GM21381 (cell line): Measurements from ENCODE around the gene RALGPS2.

ENCODE experiments used
- ATAC-seq: cut with Tn5 transposase; IDR thresholded peaks from one replicate; pipeline ENCODE4 v1.9.1; 2021; ENCODE audit warnings: mild to moderate bottlenecking, moderate library complexity; ENCODE audit not compliant: unreplicated experiment

RALGPS2 gene

DNA sequence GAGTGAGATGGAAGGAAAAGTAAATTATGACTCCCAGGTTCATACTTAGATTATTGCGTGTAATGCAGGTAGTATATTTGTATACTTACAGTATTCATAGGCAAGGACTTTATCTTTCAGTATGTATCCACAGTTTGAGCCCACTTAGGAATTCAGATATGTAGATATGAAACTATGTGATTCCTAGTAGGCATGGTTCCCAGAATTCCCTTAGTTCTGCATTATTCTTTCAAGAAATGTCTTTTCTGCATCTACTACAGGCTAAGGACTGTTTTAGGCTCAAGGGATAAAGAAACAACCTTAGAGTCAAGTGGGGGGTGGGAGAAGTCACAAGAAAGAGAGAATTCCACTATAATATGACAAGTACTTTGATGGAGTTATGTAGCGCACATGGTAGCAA is 132.1 kb downstream of the RALGPS2 start:
- ATAC-seq: no peak

- ATAC-seq: no peak
Measured at GRCh38 chr1:178862416-178862815, 137.4 kb downstream of the RALGPS2 start.

DNA sequence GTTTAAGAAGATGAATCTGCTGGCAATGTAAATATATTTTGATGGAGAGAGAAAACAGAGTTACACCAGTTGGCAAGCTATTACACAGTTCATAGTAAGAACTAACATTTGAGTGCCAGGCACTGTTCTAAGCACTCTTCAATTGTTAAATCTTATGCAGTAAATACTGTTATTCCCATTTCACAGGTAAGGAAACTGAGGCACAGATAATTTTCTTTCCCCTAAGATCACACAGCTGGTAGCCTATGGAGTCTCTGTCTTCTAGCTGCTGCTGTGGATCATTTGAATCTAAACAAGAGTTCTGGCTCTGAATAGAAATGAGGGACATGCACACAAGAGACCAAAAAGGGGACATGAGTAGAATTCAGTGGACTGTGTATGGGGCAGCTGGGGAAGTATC is 137.8 kb downstream of the RALGPS2 start:
- no peak for ATAC-seq

DNA sequence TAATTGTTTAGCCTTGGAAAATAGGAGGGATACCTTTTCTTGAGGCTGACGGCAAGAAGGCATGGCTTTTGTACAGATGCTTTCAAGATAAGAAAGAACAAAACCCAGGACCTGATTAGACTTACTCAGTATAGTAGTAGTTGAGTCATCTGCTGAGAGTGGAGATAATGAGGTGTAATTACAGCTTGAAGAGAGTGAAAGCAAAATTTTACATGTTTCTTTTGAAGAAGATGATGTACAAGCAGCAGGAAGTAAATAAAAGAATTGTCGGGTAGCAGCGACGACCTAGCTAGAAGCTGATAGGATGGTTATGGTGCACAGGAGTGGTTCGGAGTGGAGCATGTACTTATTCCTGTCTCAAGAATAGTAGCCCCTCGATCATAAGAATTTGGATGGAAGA is 139.3 kb downstream of the RALGPS2 start:
- ATAC-seq: no peak

DNA sequence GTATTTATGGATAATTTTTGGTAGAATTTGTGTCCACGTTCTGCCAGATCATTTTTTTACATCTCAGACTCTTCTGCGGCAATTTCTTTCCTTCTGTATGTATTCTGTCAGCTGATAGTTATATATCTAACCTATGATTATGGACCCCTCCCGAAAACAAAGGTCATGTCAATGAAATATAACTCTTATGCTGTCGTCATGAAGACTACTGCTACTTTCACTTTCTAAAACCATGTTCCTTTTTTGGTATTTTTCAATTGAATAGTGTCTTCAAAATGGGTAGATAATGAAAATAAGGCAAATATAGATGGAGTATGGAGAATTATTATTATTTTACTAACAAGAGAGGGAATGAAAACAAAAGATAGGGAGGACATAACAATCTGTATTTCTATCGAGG is 142.6 kb downstream of the RALGPS2 start:
- ATAC-seq: no peak

GRCh38 chr1:178868706-178869105 is 143.7 kb downstream of the RALGPS2 start:
- ATAC-seq: no peak

DNA sequence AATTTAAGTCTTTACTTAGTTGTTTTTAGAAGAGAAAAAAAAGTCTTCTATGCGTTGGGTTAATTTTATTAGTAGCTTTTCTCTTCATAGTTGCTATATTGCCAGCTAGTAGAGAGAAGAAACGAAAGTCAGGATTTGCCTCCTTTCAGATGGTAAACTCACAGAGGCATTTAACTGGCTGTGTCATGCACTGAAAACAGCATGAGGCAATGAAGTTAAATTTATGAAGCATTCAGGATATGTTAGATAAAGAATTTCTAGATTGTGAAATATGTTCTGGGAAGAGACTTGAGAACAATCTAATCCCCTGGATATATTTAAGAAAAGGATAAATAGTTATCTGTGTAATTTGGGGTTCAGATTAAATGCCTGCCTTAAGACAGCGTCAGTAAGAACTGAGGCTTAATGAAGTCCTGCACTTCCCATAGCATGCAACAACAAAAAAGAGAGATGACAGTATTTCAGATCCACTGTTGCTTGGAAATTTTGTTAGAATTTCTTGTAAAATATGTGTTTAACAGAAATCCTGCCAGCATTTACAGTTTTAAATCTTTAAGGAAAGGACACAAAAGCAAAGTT is 144.2 kb downstream of the RALGPS2 start:
- no peak for ATAC-seq

GRCh38 chr1:178870221-178870620 is 145.2 kb downstream of the RALGPS2 start:
- ATAC-seq: no peak

DNA sequence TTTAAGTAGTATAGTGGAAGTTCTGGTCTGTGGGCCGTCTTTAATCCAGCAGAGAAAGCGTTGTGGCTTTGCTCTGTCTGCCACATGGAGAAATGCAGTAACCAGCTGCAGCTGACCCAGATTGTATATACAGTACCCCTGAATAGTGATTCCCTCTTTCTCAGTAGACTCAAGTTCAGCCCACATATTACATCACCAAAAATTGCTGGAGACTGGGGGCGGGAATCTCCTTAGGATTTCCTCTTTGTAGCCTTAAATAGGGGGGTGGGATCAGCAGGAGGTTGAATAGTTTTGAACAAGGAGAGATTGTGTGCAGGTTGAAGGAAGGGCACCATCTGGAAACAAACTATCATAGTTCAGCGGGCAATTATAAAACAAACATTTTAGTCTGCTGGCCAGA is 145.9 kb downstream of the RALGPS2 start, which contains the start of gene ANGPTL1:
Gene ANGPTL1 (minus strand): TSS at position 134 of the 400 bp plus-strand sequence. CDS start 5,301 bp downstream, outside the sequence.
- ATAC-seq: no peak

DNA sequence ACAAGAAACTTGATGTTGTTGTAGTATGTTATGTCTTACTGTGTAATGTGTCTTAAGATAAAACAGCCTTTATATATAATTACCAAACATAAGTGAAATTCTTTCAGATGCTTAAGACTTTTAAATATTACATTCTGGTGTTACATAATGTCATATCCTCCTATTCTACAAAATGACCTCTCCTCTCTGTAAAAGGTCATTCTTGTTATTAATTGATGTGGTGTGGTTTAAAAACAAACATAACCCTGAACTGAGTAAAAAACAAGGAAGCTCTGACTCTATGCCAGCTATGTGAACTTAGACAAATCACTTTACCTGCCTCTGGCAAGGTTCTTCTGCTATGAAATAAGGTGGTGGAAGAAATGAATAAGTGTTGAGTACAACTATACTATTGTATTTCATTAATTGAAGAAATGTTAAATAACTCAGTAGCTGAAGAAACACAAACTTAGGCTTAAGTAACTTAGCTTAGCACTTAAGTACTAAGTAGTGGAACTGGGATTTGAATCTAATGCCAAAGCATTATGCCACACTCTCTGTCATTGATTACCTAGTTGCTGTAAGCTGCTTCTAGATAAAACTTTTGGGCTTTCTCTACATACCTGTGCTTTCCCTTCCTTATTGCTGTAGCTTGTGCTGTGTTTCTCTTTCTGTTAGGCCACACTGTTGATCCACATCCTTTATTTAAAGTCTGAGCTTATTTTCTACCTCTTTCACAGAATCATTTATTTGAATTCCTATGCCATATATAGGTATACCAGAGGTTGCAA is 146.7 kb downstream of the RALGPS2 start:
- ATAC-seq: no peak

DNA sequence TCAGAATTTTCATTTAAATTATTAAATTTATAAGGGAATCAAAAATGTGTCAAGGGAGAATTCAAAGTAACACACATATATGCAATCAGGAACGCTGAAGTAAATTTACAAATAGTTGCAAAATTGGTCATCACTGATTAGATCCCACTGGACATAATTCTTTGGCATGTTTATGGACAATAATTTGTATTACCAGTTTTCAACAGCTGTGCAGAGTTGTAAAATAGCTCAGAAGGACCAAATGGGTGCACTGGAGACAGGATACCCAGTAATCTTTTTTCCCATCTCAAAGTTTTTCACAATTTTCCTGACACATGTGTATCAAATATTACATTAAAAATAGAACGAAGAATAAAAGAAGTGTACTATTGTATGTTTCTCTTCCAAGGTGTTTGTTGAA is 149.9 kb downstream of the RALGPS2 start:
- ATAC-seq: no peak

DNA sequence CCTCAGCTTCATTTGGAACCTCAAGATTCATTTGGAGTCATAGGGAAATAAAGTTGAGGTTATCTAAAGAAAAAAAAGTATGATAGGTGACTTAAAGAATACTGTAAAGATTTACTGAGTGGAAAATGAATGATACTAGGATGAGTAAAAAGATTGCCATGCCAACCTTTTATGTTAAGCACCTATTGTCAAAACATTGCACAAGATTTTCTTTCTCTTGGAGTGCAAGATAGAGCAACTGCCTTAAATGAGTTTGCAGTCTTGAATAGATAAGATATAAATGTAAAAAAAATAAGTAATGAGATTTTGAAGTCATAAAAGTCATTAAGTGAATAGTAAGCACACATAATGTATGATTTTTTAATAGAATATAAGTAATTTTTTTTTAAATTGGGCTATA is 150.9 kb downstream of the RALGPS2 start:
- no peak for ATAC-seq

GRCh38 chr1:178877896-178878295 is 152.9 kb downstream of the RALGPS2 start:
- no peak for ATAC-seq

GRCh38 chr1:178881950-178882349 is 156.9 kb downstream of the RALGPS2 start:
- ATAC-seq: no peak

- ATAC-seq: no peak
Measured at GRCh38 chr1:178885869-178886268, 160.8 kb downstream of the RALGPS2 start.

DNA sequence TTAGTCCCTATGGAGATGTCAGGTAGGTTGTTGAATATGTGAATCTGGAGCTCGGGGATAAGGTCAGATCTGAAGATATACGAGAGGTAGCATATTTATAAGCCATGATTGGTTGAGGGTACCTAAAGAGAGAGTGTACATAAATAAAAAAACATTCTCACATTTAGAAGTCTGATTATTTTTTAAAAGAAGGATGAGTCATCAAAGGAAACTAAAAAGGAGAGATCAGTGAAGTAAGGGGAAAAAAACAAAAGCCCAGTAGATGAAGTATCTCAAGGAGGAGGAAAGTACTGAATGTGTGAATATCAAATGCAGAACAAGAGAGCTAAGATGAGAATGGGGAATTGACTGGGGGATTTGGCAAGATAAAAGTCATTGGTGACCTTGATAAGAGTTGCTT is 161.5 kb downstream of the RALGPS2 start:
- ATAC-seq: no peak

DNA sequence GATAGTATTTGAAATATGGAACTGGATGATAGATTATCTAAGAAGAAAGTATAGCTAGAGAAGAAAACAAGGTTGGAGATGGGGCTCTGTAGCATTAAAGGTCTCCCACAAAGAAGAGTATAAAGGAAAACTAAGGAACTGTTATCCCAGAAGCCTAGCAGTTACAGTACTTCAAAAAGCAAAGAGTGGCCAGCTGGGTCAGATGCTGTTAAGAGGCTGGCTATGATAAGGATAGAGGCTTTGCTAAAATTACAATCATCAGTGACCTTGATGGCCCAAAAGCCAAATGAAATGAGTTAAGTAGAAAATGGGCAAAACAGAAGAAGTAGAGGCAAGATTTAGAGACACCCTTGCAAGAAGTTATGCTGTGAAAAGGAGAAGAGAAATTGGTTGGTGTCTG is 170.9 kb downstream of the RALGPS2 start:
- no peak for ATAC-seq

GRCh38 chr1:178898401-178898800 is 173.4 kb downstream of the RALGPS2 start:
- no peak for ATAC-seq

DNA sequence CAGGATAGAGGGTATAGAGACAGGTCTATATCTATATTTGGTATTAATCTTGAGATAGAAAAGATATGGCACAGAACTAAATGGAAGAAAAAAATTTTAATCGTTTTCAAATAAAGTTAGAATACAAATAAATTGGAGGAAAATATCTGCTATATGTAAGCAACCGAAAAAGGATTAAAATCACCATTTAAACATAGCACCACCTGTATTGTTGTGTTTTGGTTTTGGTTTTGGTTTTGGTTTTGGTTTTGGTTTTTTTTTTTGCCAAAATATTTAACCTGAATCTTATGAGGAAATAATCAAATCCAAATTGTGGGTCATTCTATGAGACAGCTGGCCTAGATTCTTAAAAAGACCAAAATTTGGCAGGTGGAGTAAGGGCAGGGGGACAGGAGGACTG is 174.4 kb downstream of the RALGPS2 start:
- ATAC-seq: no peak

DNA sequence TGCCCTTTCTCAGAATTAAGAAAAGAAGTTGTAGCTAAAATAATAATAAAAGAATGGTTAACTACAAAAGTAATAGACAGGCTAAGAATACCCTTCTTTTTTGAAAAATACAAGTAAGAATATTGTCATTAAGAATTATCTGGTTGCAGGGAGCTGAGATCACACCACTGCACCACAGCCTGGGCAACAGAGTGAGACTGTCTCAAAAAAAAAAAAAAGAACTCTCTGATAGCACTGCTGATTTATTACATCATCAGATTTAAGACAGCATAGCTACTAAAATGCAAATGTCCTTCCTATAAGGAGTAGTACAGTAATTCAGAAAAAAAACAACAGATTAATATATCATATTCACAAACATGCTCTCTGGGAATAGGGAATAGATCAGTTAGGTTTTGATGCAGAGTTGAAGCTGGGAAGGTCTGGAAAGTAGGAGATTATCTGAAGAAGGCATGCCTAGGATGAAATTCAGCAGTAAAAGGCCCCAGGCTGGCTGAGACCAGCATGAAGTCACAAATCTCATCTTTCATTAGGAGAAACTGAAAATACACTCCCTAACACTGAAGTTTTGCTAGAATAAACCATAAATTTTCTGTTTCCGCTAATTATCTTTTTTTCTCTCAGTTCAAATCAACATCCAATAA is 176.6 kb downstream of the RALGPS2 start:
- no peak for ATAC-seq

DNA sequence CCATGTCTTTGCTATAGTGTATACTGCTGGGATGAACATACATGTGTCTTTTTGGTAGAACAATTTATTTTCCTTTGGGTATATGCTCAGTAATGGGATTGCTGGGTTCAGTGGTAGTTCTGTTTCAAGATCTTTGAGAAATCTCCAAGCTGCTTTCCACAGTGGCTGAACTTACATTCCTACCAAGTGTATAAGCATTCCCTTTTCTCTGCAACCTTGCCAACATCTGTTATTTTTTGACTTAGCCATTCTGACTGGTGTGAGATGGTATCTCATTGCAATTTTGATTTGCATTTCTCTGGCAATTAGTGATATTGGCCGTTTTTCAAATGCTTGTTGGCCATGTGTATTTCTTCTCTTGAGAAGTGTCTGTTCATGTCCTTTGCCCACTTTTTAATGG is 183.3 kb downstream of the RALGPS2 start:
- no peak for ATAC-seq

DNA sequence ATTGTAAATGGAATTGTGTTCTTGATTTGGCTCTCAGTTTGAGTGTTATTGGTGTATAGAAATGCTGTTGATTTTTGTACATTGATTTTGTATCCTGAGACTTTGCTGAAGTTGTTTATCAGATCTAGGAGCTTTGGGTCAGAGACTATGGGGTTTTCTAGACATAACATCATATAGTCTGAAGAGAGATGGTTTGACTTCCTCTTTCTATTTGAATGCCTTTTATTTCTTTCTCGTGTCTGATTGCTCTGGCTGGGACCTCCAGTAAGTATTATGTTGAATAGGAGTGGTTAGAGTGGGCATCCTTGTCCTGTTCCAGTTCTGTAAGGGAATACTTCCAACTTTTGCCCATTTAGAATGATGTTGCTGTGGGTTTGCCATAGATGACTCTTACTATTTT is 185.0 kb downstream of the RALGPS2 start:
- ATAC-seq: no peak
